HG03039 (cell line): ENCODE measurements around the gene VSX1.

ENCODE experiments used
- ATAC-seq: cut with Tn5 transposase; IDR thresholded peaks from one replicate; pipeline ENCODE4 v1.9.1; 2021; ENCODE audit warnings: mild to moderate bottlenecking, moderate library complexity; ENCODE audit not compliant: unreplicated experiment

The VSX1 gene

DNA sequence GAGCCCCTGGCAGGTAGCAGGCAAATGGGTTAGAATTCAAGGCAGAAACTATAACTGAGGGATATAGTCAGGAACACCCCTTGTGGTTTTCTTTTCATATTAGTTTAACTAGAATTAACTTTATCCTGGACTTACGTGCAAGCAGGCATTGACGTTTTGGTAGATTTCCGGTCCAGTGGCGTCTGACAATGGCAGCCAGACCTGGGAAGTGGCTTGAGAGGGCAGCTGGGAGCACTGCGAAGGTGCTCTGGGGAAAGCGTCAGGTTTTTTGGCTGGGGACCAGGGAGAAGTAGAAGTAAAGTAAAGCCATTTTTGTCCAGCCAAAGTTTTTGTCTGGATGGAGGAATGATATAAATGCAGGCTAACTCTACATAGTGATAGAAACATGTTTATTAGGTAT lies 15.6 kb downstream of the VSX1 start:
- no peak for ATAC-seq

DNA sequence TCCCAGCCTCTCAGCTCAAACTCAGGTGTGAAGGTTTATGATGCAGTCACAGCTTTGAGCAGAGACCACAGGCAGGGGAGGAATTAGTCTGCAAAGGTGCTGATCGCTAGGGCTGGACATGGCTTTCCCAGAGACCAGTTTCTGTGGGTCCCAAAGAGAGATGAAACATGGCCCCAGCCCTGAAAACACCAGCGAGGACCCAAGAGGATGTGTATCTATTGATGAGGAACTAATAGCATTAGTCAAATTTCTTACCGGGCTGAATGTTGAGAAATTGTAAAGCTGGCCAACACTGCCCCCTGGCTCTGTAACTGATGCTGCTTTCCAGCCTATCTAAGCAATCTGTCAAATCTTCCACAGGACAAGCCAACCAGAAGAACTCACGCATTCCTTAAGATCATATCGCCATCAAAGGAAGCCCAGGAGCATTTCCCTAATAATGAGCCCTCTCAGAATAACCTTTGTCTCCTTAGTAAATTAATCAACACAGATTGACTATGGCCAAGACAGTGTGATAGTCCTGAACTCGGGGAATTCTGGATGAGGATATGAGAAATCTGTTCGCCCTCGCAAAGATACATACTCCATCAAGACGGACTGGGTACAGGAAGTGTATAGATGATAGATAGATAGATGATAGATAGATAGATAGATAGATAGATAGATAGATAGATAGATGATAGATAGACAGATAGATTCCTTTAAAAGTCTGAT lies 16.2 kb downstream of the VSX1 start:
- no peak for ATAC-seq

DNA sequence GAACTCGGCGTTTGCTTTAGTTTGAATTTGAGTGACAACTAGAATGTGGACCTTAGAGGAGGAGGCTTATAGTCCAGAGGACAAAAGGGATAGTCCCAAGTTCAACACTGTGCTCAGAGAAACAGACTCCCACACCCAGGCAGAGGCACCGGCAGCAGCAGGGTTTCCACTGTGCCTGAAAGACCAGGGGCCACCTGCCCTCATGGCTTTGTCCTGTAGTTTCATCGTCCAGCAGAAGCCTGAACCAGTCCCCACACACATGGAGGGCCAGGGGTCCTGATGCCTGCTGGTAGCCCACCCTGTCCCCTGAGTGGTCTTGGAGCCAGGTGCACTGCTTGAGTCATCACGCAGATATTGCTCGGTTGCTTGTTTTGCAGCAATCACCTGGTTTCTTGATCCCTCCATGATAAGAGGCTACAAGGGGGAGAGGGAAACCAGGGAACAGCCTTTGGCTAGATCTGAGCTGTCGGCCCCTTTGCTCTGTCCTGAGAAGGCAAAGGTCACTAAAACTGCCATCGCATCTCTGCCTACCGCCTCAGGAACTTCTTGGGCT lies 16.8 kb downstream of the VSX1 start:
- no peak for ATAC-seq

GRCh38 chr20:25064561-25065071 lies 17.3 kb downstream of the VSX1 start:
- no peak for ATAC-seq

DNA sequence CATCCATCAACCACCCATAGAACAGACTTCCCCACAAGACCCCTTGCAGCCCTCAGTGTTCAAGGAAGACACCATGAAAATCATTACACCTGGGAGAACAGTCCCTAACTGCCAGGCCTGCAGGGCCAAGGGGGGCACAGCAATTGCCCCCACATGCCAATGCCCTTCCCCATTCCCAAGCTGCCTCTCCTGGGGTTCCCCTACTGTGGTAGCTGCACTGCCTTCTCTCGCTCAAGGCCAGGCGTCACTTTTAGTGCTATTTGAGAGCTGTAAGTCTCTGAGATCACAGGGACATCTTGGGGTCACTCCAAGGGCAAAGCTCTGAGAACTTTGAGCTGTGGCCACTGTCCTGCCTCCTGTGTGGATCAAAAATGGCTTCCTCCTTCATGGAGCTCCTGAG lies 18.0 kb downstream of the VSX1 start:
- no peak for ATAC-seq

- ATAC-seq = no peak
Observed at GRCh38 chr20:25063546-25063945, 18.4 kb downstream of the VSX1 start.

- no peak for ATAC-seq
Observed at GRCh38 chr20:25062841-25063240, 19.1 kb downstream of the VSX1 start.

- no peak for ATAC-seq
Observed at GRCh38 chr20:25061821-25062530, 20.0 kb downstream of the VSX1 start.

DNA sequence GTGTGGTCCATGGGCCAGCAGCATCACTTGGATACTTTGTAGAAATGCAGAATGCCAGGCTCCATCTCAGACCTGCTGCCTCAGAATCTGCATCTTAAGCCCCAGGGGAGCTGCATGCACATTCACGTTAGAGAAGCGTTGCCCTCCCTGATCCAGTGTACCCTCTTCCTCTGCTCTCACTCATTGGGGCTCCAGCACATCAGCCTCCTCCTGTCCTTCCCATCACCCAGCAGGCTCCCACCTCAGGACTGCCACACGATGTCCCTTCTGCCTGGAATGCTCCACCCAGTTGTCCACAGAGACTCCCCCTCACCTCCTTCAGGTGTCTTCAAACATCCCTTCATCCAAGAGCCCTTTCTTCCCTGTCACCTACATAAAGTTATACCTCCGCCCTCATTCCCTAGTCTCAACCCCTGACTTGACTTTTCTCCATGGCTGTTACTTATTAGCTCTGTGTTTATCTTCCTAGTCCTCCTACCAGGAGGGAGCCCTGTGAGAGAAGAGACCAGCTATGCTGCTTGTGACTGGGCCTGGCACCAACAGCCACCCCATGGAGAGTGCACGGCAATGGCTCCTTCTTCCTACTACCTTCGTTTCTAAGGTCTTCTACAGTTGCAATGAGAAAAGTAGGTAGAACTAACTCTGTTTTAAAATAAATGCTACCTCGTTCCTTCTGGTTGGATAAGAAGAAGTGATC lies 20.7 kb downstream of the VSX1 start:
- ATAC-seq = no peak

DNA sequence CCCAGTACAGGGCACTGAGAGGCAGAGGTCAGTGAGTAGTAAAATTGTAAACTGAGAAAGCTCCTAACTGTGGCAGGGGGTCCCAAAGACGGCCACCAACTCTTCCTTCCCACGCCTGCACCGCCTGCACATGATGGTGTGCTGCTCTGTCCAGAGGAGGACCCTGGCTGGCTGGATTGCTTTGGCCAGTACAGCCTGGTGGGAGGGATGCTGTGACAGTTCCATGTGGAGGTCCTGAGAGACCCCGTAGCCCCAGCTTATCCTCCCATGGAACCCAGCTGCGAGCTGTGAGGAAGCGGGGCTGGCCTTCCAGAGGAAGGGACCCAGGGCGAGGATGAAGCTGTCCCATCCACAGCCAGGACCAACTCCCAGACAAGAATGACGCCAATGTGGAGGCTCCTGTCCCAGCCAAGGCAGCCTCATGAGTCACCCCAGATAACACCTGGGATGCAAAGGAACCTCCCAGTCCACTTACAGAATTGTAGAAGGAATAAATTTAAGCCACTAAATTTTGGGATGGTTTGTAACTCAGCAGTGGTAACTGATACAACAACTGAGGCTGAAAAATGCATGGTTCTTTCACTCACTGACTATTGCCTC lies 22.0 kb downstream of the VSX1 start:
- no peak for ATAC-seq

DNA sequence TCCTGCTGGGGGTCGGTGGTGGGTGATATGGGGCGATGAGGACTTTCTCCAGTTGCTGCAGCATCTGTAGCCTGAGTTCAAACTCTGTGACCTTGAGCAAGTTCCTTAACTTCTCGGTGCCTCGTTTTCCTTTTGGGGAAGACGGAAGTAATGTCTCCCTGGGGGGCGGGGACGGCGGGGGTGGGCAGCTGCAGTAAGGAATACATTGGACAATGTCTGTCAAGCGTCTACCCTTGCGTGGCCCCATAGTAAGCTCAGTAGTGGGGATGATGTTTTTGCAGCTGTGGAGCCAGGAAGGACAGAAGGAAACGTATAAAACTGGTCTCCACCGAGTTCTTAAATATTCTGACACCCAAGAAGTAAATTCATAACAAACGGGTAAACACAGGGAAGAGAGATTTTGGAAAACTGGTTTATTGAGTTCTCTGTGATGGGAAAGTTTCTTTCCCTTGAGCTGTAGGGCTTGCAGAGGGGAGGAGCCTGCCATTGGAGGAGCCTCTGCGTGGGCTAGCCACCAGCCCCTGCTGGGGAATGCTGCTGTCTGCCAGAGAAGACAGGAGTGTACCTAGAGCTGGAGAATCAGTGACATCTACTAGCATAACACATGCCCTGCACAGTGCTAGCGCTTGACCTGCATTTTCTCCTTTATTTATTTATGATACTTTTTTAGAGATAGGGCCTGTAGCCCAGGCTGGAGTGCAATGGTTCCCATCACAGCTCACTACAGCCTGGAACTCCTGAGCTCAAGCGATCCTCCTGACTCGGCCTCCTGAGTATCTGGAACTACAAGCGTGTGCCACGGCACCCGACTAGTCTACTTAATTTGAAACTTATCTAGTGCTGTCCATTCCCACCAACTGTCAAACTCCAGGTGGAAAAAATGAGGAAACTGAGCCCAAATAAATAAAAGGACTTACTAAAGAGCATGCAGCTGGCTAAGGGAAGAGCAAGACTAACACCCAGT lies 22.8 kb downstream of the VSX1 start:
- ATAC-seq = no peak

DNA sequence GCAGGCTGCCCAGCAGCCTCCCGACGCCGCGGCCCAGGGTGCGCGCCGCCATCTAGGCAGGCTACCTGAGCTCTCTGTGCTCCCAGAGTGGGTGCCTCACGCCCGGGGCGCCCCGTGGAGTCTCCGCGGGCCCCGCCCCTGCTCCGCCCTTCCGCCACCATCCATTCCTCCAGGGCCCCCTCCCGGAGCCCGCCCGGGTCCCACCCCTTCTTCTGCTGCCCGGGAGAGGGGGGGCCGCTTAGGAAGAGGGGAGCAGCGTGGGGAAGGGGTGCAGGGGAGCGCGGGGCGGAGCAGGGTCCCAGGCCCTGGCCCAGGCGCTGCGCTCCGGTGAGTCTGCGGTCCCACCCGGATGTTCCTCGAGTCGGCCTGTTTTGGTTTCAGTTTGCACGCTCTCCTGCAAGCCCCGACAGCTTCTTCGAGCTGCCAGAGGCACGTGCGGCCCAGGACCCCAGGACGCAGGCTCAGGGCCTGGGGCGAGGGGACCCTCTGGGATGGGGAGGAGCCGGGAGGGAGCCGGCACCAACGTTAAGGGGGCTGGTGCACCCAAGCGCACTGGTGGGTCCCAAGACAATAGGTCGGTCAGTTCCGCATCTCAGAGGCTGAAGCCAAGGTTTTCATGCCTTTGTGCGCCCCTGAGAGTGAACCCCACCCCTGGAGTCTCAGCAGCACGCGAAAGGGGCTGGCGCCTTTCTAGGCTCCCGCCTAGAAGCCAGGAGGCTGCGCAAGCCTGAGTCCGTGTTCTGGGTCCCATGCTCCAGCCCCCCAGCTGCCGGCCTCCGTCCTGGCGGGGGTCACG lies 23.7 kb downstream of the VSX1 start, which contains the start of gene ACSS1:
TSS of gene ACSS1 (minus strand) at position 89 of the 796 bp plus-strand sequence. CDS start at position 52, 37 bp downstream.
- peak; percentile 49 for ATAC-seq

- ATAC-seq = peak; percentile 31
Observed at GRCh38 chr20:25057234-25058050, 24.5 kb downstream of the VSX1 start.

DNA sequence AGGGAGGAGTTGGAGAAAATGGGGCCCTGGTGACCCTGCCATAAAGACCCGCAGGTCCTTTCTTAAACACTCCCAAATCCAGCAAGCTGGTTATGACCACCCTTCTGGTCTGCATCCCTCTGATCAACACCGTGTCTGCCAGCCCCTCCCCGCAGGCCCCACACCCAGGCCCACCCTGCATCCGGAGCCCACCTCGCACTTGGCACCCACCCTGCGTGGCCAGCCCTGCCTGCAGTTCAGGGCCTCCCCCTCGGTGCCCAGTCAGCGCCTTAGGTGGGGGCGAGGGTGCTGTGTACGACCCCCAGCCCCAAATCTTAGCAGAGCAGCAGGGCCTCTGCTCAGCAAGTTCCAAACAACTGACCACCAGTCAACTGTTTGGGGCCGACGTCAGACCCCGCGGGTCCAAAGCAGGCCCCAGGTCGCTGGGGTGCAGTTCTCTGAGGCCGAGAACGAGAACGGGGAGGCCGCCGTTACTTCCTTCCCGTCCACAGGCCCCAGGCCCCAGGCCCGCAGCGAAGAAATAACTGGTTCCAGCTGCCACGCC lies 25.2 kb downstream of the VSX1 start:
- peak; percentile 22 for ATAC-seq

DNA sequence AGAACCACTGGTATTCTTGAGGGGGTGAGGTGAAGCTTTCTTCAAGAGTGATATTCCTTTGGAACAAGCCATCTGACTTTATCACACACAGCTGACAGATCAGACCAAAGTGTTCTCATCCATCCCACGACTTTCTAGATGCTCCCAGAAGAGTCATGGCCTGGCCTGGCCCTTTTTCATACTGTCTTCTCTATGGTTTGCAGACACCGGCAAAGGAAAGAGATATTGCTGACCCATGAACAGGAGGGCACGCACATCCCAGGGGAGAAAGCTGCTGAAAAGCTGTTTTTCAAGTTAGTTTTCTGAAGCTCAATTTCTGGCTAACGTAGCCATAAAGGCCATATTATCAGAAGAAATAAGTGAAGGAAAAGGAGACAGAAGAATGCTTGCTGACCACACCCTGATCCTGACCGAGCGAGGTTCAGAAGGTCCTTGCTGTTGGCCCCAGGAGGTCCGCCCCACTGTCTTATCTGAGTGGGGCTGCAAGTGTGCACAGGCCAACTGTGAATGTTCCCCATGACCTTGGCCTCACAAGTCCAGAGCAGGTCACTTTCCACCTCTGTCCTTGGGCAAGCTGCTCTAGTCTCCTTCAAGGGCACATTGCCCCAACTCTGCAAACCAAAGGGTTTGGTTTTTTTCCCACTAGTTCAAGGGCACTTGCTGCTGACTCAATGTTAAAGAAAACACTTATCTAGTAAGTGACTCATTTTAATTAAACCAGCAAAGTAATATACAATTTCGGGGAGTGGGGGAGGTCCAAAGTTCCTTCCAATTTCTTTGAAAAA lies 26.0 kb downstream of the VSX1 start:
- ATAC-seq = no peak

DNA sequence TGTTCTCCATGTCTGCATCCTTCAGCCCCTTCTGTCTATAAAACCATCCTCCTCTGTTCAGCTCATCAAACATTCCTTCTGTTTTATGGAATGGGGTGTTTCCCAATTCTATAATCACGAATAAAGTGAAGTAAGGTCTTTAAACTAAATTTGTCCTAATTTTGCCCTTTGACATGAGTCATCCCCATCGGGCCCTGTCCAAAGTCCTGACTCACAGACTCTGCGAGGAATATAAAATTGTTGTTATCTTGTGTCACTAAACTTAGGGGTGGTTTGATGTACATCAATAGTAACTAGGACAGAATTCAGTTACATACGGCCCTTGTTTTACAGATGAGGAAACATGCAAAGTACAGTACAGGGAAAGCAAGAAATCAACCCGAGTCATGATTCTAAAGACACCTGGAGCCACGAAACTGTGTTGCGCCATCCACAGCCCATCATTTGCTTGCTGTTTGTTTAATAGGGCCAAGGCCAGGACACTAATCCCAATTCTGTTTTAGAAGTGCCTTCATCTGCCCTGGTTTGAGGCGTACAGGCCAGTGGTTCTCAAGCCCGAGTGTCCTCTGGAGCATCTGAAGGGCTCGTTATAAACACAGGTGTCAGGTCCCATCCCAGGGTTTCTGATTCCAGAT lies 26.8 kb downstream of the VSX1 start:
- ATAC-seq = no peak
